HTERT RPE-1 (cell line): ENCODE data around the gene MIA.
"Not testable (repeated sequence)": the region's sequence is repeated elsewhere in the genome, so short reads cannot be mapped to it uniquely, and the experiment has no call there.

Experiments used
- in situ Hi-C: fragments of 300-500 bp; cut with MboI; formaldehyde crosslinking; loops from 4 replicates; pipeline ENCODE4 v1.14.3; 2020; ENCODE audit warnings: low sequenced_read_pairs

The MIA gene

GRCh38 chr19:40818480-40819399, 43.4 kb downstream of the MIA start:
- in situ Hi-C loops: not testable (repeated sequence)

- in situ Hi-C loops: not testable (repeated sequence)
Observed at GRCh38 chr19:40819479-40820234, 44.3 kb downstream of the MIA start.

GRCh38 chr19:40822161-40822560, 46.8 kb downstream of the MIA start:
- in situ Hi-C loops: no loop called here

- in situ Hi-C loops: not testable (repeated sequence)
Observed at GRCh38 chr19:40822704-40823553, 47.6 kb downstream of the MIA start.

GRCh38 chr19:40824916-40825315, 49.6 kb downstream of the MIA start:
- in situ Hi-C loops: not testable (repeated sequence)

GRCh38 chr19:40825460-40826095, 50.3 kb downstream of the MIA start:
- in situ Hi-C loops: not testable (repeated sequence)

- in situ Hi-C loops: not testable (repeated sequence)
Observed at GRCh38 chr19:40826312-40826698, 51.0 kb downstream of the MIA start.

- in situ Hi-C loops: not testable (repeated sequence)
Observed at GRCh38 chr19:40826699-40827385, 51.5 kb downstream of the MIA start.
